Activated CD8-positive, alpha-beta memory T cell treated with anti-CD3 and anti-CD28 coated beads, Interleukin-2, amount 50 U/mL, for 1 hour (primary cell): ENCODE measurements around the gene SNX15.

Source experiments
- DNase-seq: peaks from one replicate; pipeline ENCODE4 v3.0.0-alpha.2; 2020; ENCODE audit errors: extremely low read depth

SNX15 gene

GRCh38 chr11:65056999-65057398 is 29.8 kb downstream of the SNX15 start:
- no peak for DNase-seq

GRCh38 chr11:65057526-65057925 is 30.3 kb downstream of the SNX15 start:
- DNase-seq, result no peak

- no peak for DNase-seq
Observed at GRCh38 chr11:65058012-65058411, 30.8 kb downstream of the SNX15 start.

- no peak for DNase-seq
Observed at GRCh38 chr11:65058419-65059054, 31.3 kb downstream of the SNX15 start, which contains the start of gene NAALADL1. Gene NAALADL1, minus strand, starts transcription at chr11:65058553. Its CDS starts 32 bp downstream, at chr11:65058521.

GRCh38 chr11:65059523-65059922 is 32.3 kb downstream of the SNX15 start:
- DNase-seq, result no peak

GRCh38 chr11:65059959-65060824 is 33.0 kb downstream of the SNX15 start:
- DNase-seq, result no peak

GRCh38 chr11:65060913-65061408 is 33.7 kb downstream of the SNX15 start:
- no peak for DNase-seq

GRCh38 chr11:65063532-65063931 is 36.3 kb downstream of the SNX15 start:
- no peak for DNase-seq

GRCh38 chr11:65064847-65065240 is 37.6 kb downstream of the SNX15 start:
- no peak for DNase-seq

GRCh38 chr11:65065851-65066250 is 38.6 kb downstream of the SNX15 start:
- DNase-seq, result no peak

GRCh38 chr11:65066315-65066714 is 39.1 kb downstream of the SNX15 start:
- no peak for DNase-seq

GRCh38 chr11:65066805-65067291 is 39.6 kb downstream of the SNX15 start:
- DNase-seq, result no peak

- no peak for DNase-seq
Observed at GRCh38 chr11:65067446-65067845, 40.2 kb downstream of the SNX15 start.

GRCh38 chr11:65069217-65069616 is 42.0 kb downstream of the SNX15 start:
- DNase-seq, result no peak

GRCh38 chr11:65071907-65072630 is 44.8 kb downstream of the SNX15 start:
- no peak for DNase-seq

- DNase-seq, result no peak
Observed at GRCh38 chr11:65072631-65072966, 45.4 kb downstream of the SNX15 start.

GRCh38 chr11:65077451-65077850 is 50.2 kb downstream of the SNX15 start:
- no peak for DNase-seq

GRCh38 chr11:65078151-65078550 is 50.9 kb downstream of the SNX15 start:
- no peak for DNase-seq

GRCh38 chr11:65078786-65079342 is 51.6 kb downstream of the SNX15 start:
- DNase-seq, result no peak

GRCh38 chr11:65083134-65083833 is 56.0 kb downstream of the SNX15 start:
- no peak for DNase-seq
